DMS 273 treated with DMSO at 0.1 percent for 48 hours (cell line): ENCODE data around the gene CCNJL.

ENCODE experiments used
- DNase-seq: peaks from one replicate; lab custom pipeline; 2025; lab: John Stamatoyannopoulos, UW

Gene CCNJL

DNA sequence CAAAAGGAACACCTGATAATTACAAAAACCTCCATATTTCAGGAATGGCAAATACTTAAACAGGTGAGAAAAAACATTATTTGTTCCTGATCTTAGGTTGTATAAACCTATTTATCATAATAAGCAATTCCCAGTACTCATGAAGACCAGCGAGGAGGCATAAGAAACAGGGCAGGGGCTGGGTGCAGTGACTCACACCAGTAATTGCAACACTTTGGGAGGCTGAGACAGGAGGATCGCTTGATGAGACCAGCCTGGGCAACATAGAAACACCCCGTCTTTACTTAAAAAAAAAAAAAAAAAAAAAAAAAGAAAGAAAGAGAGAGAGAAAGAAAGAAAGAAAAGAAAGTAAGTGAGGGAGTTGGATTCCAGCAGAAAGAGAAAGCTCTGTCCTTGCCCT lies 21.6 kb downstream of the CCNJL start:
- DNase-seq: no peak

GRCh38 chr5:160289721-160290120 lies 22.6 kb downstream of the CCNJL start:
- no peak for DNase-seq

DNA sequence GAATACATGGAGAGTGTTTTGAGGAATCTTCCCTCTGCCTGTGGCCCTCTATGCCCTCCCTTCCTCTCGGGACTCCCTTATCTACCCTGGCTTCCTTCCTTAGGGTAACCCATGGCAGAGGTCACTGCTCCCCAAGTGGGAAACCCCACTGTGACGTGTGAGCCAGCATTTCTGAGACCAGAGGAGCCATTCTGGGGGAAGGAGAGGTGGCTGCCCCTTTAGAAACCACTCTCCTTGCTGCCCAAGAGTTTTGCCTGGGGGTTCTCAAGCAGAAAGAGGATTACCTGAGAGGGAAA lies 23.1 kb downstream of the CCNJL start:
- no peak for DNase-seq

DNA sequence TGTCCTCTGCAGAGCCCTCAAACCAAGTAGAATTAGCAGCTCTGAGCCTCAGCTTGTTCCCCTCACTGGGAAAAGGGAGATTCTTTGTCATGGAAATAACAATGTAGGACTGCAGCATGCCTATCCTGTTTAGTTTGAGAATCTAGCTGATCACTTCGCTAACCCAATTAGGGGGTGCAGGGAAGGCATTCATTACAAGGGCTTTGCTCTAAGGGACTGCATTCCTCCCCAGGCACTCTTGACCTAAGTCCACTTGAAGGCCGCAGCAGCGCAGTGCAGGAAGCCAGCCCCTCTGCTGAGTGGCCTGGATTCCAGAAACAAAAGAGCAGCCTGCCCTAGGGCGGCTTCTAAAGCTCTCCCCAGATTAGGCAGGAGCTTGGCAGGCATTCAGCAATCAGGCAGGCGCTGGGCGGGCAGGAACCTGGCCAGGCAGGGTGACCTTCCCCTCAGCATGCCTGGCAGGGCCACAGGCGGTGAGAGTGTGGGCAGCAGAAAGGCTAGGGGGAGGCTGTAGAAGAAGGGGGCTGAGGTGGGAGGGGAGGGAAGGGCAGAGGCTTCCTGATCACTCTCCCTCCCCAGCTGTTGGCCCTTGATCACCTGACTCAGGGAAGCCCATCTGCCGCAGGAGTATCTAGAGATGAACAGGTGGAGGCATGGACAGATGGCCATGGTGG lies 24.8 kb downstream of the CCNJL start:
- DNase-seq: peak; percentile 84

- no peak for DNase-seq
Measured at GRCh38 chr5:160286947-160287346, 25.4 kb downstream of the CCNJL start.

DNA sequence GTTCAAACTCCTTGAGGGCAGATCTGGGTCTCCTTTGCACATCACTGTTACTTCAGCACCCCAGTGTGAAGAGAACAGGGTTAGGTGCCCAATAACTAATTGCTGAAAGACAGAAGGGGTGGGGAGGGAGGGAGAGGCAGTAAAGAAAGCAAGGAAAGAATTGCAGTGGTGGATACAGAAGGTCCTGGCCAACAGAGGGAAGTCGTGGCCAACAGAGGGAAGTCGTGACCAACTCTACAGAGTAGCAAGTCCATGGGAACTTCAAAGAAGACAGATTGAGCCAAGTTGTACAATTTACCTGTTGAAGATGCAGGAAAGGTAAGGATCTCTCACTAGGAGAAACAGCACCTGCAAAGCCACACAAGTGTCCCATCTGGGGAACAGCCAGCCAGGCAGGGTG lies 27.0 kb downstream of the CCNJL start:
- DNase-seq: no peak

DNA sequence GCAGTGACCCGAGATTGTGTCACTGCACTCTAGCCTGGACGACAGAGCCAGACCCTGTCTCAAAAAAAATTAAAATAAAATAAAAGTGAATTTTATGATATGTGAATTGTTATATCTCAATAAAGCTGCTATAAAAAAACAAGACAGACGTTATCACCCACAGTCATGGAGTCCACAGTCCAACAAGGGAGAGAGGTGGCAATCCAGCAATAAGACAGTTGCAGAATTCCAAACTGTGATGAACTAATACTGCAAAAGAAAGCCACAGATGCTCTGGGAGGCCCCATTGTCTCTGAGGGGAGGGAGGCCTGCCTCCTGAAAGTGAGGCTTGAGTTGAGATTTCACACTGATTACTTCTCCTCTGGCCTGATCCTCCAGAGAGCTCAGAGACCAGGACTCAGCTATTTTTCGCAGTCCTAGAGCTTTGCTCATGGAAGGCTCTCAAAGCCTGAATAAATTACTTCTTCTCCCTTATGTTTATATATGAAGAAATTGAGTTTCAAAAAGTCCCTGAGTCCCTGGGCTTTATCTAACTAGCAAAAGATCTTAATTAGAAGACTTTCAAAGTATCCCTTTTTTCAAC lies 28.0 kb downstream of the CCNJL start:
- no peak for DNase-seq

- no peak for DNase-seq
Measured at GRCh38 chr5:160281275-160281674, 31.1 kb downstream of the CCNJL start.

- DNase-seq: no peak
Measured at GRCh38 chr5:160280384-160281095, 31.8 kb downstream of the CCNJL start.

DNA sequence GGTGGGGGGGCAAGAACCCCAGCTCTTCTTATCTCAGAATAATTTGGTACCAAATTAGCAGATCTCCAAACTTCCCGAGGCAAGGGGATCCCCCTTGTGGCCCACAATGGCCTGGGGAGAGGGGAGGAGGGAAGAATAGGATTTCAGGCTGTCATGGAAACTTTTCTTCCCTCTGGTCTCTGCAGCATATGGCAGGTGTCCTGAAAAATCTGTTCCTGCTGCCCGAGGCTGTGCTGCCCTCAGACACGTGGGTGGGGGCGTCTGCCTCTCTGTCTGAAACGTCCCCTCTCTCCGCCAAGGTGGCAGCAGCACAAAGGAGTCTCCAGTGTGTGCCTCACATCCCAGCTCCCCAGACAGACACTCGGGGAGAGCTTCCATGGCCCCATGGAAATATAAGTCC lies 34.0 kb downstream of the CCNJL start:
- peak; percentile 48 for DNase-seq

- no peak for DNase-seq
Measured at GRCh38 chr5:160274483-160274931, 37.9 kb downstream of the CCNJL start.

DNA sequence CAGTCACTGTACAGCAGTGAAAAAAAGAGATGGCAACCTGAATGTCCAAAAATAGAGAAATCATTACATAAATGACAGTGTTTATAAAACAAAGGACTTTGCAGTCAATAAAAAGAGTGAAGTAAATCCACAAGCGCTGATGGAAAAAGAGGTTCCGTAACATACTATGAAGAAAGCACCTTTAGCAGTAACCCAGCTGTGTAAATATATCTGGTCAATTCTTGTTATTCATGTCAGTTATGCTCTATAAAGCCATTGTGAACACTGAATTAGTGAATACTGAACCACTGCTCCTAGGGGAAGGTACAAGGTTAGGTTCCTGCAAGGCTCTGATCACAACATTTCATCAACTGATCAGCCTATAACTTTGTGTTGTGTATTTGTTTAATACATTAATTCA lies 39.5 kb downstream of the CCNJL start:
- no peak for DNase-seq

DNA sequence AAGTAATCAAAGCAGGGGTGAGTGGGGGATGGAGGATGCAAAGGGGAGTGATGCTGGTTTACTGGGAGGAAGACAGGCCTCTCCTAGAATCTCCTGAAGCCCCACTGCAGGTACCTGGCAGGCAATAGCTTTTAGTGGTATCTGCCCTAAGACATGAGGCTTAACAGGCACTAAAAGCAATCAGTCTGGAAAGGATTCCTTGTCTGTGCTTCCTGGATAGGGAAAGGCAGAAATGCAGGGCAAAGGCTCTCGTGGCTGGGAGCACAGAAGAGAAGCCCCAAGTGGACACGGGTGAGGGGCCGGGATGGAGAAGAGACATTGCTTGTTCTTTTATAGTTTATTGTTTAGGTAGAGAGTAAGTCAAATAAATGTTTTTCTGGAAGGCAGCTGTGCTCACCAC lies 40.1 kb downstream of the CCNJL start:
- no peak for DNase-seq

DNA sequence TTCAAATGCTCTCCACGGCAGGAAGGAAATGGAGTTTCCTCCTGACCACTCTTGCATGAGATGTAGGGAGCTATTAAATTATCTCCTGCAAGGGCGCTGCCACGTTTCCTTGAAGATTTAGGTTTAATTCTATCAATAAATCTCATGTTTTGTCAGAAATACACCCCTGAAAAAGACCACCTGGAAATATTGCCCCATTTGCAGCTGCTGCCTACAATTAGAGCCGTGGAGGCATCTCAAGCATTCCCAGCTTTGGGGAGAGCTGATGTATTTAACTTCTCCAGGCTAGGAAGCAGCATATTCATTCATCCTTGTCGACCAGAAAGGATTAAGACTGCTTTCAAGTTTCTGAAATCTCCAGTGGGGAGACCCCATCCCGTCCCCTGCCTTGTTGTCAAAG lies 40.5 kb downstream of the CCNJL start:
- no peak for DNase-seq

DNA sequence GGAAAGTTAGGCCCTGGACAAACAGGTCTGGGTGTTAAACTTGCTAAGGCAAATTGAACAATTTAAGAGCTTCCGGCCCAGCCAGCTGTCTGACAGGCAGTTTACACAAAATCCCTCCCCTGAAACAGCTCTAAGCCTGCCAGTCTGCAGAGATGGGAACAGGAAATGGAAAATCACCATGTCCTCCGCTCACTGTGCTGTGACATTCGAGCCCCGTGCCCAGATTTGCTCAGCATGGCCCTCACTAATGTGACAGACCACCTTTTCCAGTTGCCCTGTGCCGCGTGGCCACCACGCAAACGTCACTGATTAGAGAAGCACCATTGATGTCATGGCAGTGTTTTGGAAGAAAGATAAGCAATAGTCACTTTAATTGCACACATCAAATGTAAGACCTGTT lies 41.0 kb downstream of the CCNJL start:
- DNase-seq: no peak

- DNase-seq: no peak
Measured at GRCh38 chr5:160270704-160271103, 41.7 kb downstream of the CCNJL start.

DNA sequence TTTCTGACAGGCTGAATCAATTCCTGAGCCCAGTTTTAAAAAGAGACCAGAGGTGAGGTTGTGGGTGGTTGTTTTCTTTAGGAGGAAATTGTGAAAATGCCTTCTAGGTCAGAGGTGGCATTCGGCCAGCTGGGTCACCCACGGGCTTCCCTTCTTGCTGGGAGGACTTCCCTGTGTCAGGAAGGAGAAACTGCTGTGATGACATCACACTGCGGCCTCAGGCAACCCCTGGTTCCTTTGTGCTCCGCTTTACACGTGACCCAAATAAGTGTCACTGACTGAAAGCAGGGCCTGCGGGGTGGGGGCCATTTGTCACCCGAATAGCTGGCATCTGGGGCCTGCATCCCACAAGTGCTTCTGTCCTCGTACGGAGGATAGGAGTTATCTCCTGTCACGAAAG lies 43.3 kb downstream of the CCNJL start:
- DNase-seq: no peak

- DNase-seq: no peak
Measured at GRCh38 chr5:160268121-160268520, 44.2 kb downstream of the CCNJL start.

DNA sequence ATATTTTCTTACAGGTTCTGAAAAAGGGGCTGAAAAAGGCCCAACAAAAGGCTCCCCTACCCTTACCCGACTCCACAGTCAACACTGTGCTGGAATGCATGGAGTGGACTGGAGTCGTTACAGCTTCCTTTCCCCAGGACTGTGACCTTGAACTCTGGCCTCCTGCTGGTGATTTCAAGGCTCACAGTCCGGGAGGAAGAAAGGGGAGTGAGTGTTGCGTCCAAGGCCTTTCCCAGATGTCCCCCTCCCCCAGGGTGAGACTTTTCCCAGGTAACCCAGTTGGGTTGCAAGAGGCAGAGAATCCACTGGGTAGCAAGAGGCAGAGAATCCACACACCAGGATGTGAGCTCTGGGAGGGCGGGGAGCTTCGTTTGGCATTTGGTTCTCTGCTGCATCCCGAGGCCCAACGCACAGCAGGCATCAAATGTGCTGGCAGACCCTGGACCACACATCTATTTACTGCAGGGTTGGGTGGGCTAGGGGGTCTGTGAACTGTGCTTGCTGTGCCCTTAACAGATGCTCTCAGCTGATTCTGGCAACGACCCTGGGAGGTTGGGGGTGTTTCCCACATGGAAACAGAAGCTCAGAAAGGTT lies 45.5 kb downstream of the CCNJL start:
- DNase-seq: no peak

DNA sequence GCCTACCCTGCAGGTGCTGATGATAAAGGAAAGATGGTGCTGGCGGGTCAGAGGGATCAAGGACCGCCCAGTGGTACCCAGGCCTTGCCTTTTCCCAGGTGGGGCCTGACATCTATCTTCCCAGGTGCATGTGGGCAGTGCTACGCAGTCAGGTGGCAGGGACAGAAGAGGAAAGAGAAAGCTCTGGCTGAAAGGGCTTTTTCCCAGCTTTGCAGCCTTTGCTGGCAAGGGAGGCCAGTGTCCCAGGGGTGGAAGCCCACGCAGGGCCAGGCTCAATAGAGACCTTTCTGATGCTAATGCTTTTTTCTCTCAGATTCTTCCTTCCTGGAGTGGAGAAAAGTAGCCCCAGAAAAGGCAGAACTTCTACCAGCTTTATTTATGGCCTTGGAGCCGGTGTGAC lies 46.3 kb downstream of the CCNJL start:
- no peak for DNase-seq

DNA sequence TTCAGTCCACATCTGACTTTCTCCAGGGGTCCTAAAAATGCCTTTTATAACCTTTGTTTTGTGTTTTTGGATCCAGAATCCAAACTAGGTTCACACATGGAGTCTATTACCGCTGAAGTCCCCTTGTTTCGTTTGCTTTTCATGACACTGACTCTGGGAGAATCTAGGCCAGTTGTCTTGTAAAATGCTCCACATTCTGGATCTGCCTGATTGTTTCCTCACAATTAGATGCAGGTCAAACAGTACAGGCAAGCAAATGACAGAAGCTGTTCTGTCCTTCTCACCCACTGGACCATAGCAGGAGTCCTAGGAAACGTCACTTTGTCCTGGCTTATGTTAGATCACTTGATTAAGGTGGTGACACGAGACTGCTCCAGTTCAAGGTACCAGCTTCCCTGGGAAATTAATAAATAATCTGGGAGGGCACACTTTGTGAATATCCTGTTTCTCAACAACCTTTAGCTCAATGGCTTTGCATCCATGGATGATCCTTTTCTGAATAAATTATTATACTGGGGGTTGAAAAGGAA lies 49.0 kb downstream of the CCNJL start:
- DNase-seq: no peak

GRCh38 chr5:160262151-160263074 lies 50.0 kb downstream of the CCNJL start:
- peak; percentile 70 for DNase-seq
